ENCODE results near the gene BFSP1. TPM values are rescaled to one million over a fixed set of nuclear protein-coding genes. Genes with fewer than 3 reads are reported as not detected.

The BFSP1 gene
- total RNA-seq, 1 donor from 2014 or later = 0.82 TPM

Other genes starting within 250 kb of the BFSP1 start
- 61.2 and 64.3 TPM in 2 replicates for gene DSTN, start 38.7 kb upstream of the BFSP1 start, total RNA-seq
- 73.1 and 73.6 TPM in 2 replicates for gene RRBP1, start 150.9 kb upstream of the BFSP1 start, total RNA-seq
- gene BANF2, start 168.6 kb upstream of the BFSP1 start, total RNA-seq = not detected in 2 replicates

All from activated T-helper 2 cell treated with anti-CD3 and anti-CD28 coated beads, Interferon-gamma antibody, Interleukin-2, Interleukin-4, amounts not matched to agents 10 μg/mL and 5 μg/mL and 100 μg/mL, durations not matched to agents 14 hours and 24 hours and 36 hours (primary cell).